PFSK-1 (cell line): Measurements from ENCODE around the gene LILRB2.
"Not testable (repeated sequence)": the region's sequence is repeated elsewhere in the genome, so short reads cannot be mapped to it uniquely, and the experiment has no call there.

Experiments
- FOXP2 ChIP-seq: optimal IDR thresholded peaks from 2 replicates; pipeline ENCODE3; 2011; ENCODE audit warnings: borderline replicate concordance, control low read depth, inconsistent platforms; ENCODE audit not compliant: insufficient read depth; ENCODE audit errors: extremely low read length, extremely low read depth
- POLR2AphosphoS5 ChIP-seq: IDR thresholded peaks from 2 replicates; pipeline ENCODE4 v1.6.1; 2012; ENCODE audit warnings: low read depth, mild to moderate bottlenecking, control low read depth, low read length, moderate library complexity
- SIN3A ChIP-seq: IDR thresholded peaks from 2 replicates; pipeline ENCODE4 v1.6.1; 2012; ENCODE audit warnings: mild to moderate bottlenecking, low read length, moderate library complexity, borderline replicate concordance; ENCODE audit not compliant: insufficient read depth
- TAF1 ChIP-seq: IDR thresholded peaks from 2 replicates; pipeline ENCODE4 v1.6.1; 2012; ENCODE audit warnings: low read length, control low read depth, borderline replicate concordance; ENCODE audit not compliant: insufficient read depth
- TF ChIP-seq, protein P1 (sequence below), 2 experiments: IDR thresholded peaks; 2 replicates each; pipeline versions ENCODE4 v1.6.1 to v1.8.0; 2011 to 2012; ENCODE audit warnings: low read depth in 2 of 2, low read length in 2 of 2, control low read depth in 1 of 2, inconsistent platforms in 1 of 2, mild to moderate bottlenecking in 1 of 2, moderate library complexity in 1 of 2; ENCODE audit not compliant: insufficient read depth in 1 of 2

The LILRB2 gene

DNA sequence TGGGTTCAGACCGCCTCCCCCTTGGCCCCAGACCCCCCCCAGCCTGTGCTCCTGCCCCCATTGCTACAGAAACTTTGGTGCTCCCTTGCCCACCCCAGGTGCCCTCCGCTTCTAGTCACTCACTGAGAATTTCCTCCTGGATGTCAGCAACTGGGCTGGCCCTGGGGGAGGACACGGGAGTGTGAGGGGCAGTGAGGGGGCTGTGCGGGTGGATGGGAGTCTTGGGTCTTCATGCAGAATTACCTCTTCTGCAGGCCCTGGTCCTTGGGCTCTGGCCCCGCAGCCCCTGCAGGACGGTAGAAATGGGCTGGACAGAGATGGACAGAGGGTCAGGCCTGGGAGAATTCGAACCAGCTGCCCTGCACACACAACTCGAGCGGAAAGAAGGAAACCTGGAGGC lies 28.7 kb downstream of the LILRB2 start:
- TF ChIP-seq, protein P1, sequence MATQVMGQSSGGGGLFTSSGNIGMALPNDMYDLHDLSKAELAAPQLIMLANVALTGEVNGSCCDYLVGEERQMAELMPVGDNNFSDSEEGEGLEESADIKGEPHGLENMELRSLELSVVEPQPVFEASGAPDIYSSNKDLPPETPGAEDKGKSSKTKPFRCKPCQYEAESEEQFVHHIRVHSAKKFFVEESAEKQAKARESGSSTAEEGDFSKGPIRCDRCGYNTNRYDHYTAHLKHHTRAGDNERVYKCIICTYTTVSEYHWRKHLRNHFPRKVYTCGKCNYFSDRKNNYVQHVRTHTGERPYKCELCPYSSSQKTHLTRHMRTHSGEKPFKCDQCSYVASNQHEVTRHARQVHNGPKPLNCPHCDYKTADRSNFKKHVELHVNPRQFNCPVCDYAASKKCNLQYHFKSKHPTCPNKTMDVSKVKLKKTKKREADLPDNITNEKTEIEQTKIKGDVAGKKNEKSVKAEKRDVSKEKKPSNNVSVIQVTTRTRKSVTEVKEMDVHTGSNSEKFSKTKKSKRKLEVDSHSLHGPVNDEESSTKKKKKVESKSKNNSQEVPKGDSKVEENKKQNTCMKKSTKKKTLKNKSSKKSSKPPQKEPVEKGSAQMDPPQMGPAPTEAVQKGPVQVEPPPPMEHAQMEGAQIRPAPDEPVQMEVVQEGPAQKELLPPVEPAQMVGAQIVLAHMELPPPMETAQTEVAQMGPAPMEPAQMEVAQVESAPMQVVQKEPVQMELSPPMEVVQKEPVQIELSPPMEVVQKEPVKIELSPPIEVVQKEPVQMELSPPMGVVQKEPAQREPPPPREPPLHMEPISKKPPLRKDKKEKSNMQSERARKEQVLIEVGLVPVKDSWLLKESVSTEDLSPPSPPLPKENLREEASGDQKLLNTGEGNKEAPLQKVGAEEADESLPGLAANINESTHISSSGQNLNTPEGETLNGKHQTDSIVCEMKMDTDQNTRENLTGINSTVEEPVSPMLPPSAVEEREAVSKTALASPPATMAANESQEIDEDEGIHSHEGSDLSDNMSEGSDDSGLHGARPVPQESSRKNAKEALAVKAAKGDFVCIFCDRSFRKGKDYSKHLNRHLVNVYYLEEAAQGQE (IDR thresholded peaks at IDR 0.05; ENCODE audit: insufficient read depth in 1 of 2, low read depth in 2 of 2, low read length in 2 of 2), result no peak
- TF ChIP-seq FOXP2 (no peak), POLR2AphosphoS5 (no peak), SIN3A (no peak), TAF1 (no peak)

DNA sequence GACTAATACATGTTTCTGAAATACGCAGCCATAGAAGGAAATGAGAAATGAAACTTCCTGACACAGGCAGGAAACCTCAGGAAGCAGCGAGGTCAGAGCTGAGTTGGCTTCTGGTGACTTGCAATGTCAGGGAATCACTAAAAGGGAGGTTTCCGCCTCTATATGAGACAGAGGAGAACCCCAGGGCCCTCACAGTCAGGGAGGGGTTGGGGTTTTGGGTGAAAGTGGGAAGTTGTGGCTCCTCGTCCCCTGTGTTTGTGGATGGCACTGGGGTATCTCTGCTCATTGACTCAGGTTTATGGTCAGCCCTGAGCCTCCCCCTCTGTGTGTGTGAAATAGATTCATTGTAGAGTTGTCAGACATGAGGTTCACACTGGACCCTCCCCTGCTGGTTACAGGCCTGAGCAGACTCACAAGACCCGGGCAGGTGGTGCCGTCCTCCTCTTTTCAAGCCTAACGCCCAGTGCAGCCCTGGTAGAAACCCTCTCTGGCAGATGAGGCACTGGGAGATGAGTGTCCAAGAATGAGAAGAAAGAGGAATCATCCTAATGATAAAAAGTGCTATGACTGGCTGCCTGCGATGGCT lies 32.8 kb downstream of the LILRB2 start:
- peak; percentile 31; the same call in 1 of the 2 replicates for TF ChIP-seq POLR2AphosphoS5
- TF ChIP-seq SIN3A, result peak; percentile 68; the same call in 1 of the 2 replicates
- TF ChIP-seq TAF1, result no peak

DNA sequence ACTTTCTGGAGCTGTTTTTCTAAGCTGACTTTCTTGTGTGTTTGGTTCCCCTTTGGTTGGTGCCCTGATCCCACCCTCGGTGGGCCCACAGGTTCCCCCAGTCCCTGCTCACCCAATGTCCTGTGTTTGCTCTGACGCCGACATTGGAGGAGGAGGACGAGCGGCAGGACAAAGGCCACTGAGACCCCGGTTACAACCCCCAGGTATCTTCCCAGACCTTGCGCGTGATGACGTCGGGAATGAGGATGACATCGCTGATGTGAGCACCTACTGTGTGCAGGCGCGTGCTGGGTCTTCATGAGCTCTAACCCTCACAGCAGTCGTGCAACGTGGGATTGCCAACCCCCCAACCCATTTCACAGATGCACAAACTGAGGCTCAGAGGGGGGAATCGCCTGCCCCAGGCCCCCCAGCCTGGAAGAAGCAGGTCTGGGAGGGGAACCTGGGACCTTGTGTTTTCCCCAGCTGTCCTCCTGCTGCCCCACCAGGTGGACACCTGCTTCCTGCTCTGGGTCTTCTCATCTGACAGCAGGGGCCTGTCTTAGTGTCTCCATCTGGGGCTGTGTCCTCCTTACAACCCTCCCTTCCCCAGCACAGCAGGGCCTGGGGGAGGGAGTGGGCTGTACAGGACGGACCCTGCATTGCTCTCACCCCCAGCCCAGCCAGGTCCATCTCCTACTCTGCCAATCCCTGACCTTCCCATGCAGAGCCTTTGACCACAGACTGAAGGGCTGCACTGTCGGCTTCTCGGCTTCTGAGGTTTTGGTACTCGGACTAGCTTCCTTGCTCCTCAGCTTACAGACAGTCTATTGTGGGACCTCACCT lies 33.6 kb downstream of the LILRB2 start:
- TF ChIP-seq SIN3A (no peak), FOXP2 (no peak), POLR2AphosphoS5 (no peak), TAF1 (no peak)
- TF ChIP-seq, protein P1 (IDR thresholded peaks at IDR 0.05; ENCODE audit: insufficient read depth in 1 of 2, low read depth in 2 of 2, low read length in 2 of 2), result no peak

DNA sequence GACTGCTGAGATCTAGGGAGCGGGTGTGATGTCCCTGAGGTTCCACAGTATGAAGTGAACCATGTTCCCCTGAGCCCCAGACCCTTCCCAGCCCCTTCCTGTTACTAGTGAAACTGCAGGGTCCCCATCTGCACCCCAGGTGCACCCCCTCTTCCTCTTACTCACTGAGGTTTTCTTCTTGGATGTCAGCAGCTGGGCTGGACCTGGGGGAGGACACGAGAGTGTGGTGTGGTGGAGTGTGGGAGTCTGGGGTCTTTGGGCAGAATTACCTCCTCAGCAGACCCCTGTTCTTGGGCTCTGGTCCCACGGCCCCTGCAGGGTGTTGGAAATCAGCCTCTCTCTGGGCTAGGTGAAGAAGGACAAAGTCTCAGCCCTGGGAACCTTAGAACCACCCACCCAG lies 35.0 kb downstream of the LILRB2 start:
- TF ChIP-seq, protein P1 (IDR thresholded peaks at IDR 0.05; ENCODE audit: insufficient read depth in 1 of 2, low read depth in 2 of 2, low read length in 2 of 2), result no peak
- TF ChIP-seq TAF1, result no peak
- no peak for TF ChIP-seq FOXP2
- no peak for TF ChIP-seq POLR2AphosphoS5
- no peak for TF ChIP-seq SIN3A

DNA sequence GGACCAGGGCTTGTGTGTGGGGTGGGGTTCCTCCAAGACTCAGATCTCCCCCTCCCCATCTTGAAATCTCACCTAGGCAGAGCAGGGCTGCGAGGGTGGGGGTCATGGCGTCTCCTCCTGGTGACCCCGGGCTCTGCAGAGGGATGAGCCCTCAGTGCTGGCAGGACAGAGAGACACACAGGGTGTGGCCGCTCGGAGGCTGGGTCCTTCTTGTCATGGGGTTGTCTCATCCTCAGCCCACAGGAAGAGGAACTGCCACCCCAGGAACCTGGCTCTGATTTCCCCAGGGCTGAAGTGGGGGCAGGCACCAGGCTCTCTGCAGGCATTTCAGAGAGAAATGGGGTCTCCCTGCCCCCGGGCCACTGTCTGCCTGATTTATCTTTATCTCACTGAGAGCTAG lies 38.3 kb downstream of the LILRB2 start, which contains the start of gene LILRA6:
Gene LILRA6, minus strand, starts transcription at position 145 of the 400 bp plus-strand sequence.
- not testable (repeated sequence) for TF ChIP-seq SIN3A, FOXP2
- TF ChIP-seq, protein P1 (IDR thresholded peaks at IDR 0.05; ENCODE audit: insufficient read depth in 1 of 2, low read depth in 2 of 2, low read length in 2 of 2), result not testable (repeated sequence)
